ENCODE measurements around the gene SHISAL1. TPM values are rescaled to one million over a fixed set of nuclear protein-coding genes. Genes with fewer than 3 reads are reported as not detected.
A peak's percentile ranks its signal among the peaks of the same experiment; 100 is the strongest.

SHISAL1 gene
- total RNA-seq, 1 experiment from 2014 or later, result 2.4 TPM

DNA sequence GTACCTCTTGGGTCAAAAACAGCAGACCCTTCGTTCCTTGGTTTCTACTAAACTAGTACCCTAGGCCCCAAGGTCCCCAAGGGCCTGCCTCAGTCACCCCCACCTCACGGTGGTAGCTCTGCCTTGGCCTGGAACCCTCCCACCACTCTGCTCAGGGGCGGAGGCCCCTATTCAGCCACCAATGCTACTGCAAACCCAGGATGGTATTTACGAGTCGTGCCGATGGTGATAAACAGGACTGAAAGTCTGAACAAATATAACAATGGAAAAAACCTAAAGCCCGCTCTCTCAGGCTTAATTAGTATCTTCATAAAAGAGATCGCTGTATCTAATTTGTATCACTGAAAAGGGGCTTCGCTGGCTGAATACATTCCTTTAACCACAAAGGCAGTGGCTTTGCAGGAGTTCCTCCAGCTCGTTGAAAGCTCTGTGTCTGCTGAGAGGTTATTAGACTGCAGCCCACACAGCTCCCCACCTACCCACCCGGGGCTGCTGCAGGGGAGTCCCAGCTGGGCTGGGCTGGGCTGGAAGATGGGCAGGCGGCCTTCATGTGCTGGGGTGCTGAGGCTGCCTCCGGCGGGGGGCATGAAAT lies 15.2 kb downstream of the SHISAL1 start:
- Histone ChIP-seq H3K4me3 (no peak overlapping the region), H3K27me3 (replicated peaks) (no peaks in the 10 kb centered on the region), H3K27ac (no peak overlapping the region), H3K9me3 (replicated peaks) (no peaks in the 10 kb centered on the region), H3K4me1 (replicated peaks) (no peaks in the 10 kb centered on the region), H3K36me3 (no peaks in the 10 kb centered on the region)
- no peak for DNase-seq (ENCODE audit: low read depth in 1 of 2, low spot score in 2 of 2)

DNA sequence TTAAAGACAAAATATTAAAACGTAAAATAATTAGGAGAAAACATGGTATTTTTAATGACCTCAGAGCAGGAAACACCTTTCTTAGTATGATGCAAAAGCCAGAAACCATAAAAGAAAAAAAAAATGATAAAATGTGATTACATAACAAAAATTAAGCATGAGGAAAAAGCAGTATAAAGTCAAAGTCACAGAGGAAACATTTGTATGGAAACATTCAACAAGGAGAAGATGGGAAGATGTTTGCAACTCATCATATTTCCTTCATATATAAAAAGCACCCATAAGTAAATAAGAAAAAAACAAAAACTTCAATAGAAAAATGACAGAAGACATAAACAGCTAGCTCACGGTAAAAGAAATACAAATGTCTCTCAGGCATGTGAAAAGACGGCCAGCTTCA lies 17.3 kb downstream of the SHISAL1 start:
- Histone ChIP-seq H3K9me3 (replicated peaks) (no peaks in the 10 kb centered on the region), H3K27me3 (replicated peaks) (no peaks in the 10 kb centered on the region), H3K36me3 (no peaks in the 10 kb centered on the region), H3K4me1 (replicated peaks) (peaks cover 16% of the 10 kb centered on the region), H3K4me3 (no peak overlapping the region), H3K27ac (no peak overlapping the region)
- DNase-seq (ENCODE audit: low read depth in 1 of 2, low spot score in 2 of 2), result no peak

DNA sequence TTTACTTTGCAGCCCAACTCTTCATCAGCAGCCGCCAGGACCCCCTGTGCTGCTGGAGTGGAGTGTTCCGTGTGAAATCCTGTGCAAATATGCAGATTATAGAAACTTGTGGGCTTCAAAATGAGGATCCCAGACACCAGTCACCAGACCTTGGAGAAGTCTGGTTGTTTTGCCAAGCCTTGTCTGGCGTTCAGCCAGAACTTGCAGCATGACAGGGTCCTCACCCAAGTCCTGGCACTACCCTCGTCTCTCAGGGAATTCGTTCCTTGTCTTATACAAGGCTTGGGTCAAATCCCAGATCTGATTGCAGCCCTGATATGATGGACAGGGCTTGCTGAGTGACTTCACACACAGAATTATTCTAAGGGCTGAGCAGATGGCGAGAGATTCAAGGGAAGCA lies 18.9 kb downstream of the SHISAL1 start:
- H3K36me3 ChIP-seq, result no peaks in the 10 kb centered on the region
- no peaks in the 10 kb centered on the region for H3K27me3 ChIP-seq (replicated peaks)
- H3K27ac ChIP-seq, result no peak overlapping the region
- DNase-seq (ENCODE audit: low read depth in 1 of 2, low spot score in 2 of 2), result no peak
- H3K4me1 ChIP-seq (replicated peaks), result peaks cover 31% of the 10 kb centered on the region
- no peak overlapping the region for H3K4me3 ChIP-seq
- H3K9me3 ChIP-seq (replicated peaks), result no peaks in the 10 kb centered on the region

DNA sequence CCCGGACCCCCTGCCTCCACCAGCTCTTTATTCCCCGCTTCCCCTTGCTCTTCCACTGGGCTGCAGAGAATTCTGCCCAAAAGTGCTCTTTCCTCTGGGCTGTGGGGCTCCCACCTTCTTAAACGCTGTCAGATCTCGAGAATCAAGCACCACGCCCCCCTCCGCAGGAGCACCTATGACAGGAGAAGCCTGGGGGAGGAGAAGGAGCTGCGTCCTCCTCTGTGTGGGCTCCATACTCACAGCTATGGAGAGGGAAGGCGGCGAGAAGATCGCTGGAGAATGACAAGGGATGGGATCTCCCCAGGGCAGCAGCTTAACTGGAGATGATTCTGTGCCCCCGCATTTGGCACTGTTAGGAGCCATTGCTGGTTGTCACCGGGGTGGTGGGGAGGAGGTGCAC lies 19.7 kb downstream of the SHISAL1 start:
- Histone ChIP-seq H3K27me3 (replicated peaks) (no peaks in the 10 kb centered on the region), H3K4me3 (no peak overlapping the region), H3K27ac (no peak overlapping the region), H3K36me3 (no peaks in the 10 kb centered on the region), H3K9me3 (replicated peaks) (no peaks in the 10 kb centered on the region), H3K4me1 (replicated peaks) (peaks cover 33% of the 10 kb centered on the region)
- DNase-seq (ENCODE audit: low read depth in 1 of 2, low spot score in 2 of 2), result no peak

DNA sequence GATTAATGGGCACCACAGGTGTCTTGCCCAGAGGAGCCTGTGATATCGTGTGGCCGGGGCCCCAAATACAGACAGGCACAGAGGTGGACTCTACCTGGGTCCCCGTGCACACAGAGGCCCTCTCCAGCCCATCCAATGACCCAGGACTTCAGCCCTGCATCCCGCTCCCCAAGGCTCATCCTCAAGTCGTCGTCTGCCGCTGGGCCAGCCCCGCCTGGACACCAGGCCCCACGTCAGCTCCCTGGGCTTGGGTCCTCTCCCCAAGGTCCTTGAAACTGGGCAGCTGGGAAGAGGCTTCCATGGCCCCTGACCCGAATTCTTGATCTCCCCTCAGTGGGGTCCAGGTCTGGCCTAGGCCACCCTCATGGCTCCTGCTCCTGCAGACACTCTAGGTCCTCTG lies 20.2 kb downstream of the SHISAL1 start:
- no peaks in the 10 kb centered on the region for H3K27me3 ChIP-seq (replicated peaks)
- H3K36me3 ChIP-seq, result no peaks in the 10 kb centered on the region
- no peaks in the 10 kb centered on the region for H3K9me3 ChIP-seq (replicated peaks)
- DNase-seq (ENCODE audit: low read depth in 1 of 2, low spot score in 2 of 2), result no peak
- no peak overlapping the region for H3K27ac ChIP-seq
- H3K4me1 ChIP-seq (replicated peaks), result peaks cover 33% of the 10 kb centered on the region
- H3K4me3 ChIP-seq, result no peak overlapping the region

DNA sequence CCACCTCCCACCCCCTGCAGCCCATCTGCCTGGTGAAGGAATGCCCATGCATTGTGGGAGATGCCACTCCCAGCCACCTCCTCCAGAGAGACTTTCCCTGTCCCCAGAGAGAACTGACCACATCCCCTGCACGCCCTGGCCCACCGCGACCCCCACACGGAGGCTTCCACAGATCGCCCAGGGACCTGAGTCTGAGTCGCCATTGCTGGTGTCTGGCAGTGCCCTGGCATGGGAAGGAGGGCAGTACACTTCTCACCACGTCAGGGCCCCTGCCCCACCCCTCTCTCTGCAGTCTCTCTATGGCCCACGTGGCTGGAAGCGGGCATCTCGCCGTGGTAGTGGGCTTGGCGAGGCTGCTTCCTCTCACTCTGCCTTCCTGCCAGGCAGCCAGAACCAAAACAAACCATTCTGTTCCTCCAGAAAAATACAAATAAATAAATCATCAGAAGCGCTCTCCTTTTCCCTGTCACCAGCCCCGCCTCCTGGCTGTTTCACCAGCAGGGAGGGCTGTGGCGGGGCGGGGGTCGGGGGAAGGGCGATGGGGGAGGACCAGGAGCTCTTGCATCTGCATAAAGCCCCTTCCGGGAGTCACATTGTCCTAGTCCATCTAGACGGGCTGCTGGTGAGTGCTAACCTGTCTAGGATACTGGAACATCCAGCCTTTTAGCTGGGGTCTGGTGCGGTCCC lies 20.9 kb downstream of the SHISAL1 start:
- Histone ChIP-seq H3K36me3 (no peaks in the 10 kb centered on the region), H3K9me3 (replicated peaks) (no peaks in the 10 kb centered on the region), H3K4me3 (no peak overlapping the region), H3K4me1 (replicated peaks) (peaks cover 33% of the 10 kb centered on the region), H3K27me3 (replicated peaks) (no peaks in the 10 kb centered on the region), H3K27ac (no peak overlapping the region)
- DNase-seq (ENCODE audit: low read depth in 1 of 2, low spot score in 2 of 2), result peak in 1 of 2 experiments; percentile 16

DNA sequence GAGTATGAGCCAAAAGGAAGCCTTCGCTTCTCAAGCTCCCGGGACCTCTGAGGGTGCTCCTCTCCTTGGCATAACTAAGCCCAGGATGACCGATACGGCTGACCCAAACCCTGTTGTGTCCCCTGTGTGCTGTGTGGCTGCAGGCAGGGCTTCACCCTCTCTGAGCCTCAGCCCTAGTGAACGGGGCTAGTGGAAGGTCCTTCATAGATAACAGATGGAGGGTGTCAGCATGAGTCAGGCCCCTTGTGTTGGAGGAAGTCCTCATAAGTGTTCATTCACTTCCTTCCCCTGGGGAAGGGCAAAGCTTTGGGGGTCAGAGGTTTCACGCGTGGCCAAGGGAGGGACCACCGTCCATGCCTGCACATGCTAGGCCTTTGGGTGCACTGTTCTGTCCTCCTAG lies 21.5 kb downstream of the SHISAL1 start:
- DNase-seq (ENCODE audit: low read depth in 1 of 2, low spot score in 2 of 2), result no peak
- Histone ChIP-seq H3K36me3 (no peaks in the 10 kb centered on the region), H3K27ac (no peak overlapping the region), H3K27me3 (replicated peaks) (no peaks in the 10 kb centered on the region), H3K4me3 (no peak overlapping the region), H3K4me1 (replicated peaks) (peaks cover 33% of the 10 kb centered on the region), H3K9me3 (replicated peaks) (no peaks in the 10 kb centered on the region)

DNA sequence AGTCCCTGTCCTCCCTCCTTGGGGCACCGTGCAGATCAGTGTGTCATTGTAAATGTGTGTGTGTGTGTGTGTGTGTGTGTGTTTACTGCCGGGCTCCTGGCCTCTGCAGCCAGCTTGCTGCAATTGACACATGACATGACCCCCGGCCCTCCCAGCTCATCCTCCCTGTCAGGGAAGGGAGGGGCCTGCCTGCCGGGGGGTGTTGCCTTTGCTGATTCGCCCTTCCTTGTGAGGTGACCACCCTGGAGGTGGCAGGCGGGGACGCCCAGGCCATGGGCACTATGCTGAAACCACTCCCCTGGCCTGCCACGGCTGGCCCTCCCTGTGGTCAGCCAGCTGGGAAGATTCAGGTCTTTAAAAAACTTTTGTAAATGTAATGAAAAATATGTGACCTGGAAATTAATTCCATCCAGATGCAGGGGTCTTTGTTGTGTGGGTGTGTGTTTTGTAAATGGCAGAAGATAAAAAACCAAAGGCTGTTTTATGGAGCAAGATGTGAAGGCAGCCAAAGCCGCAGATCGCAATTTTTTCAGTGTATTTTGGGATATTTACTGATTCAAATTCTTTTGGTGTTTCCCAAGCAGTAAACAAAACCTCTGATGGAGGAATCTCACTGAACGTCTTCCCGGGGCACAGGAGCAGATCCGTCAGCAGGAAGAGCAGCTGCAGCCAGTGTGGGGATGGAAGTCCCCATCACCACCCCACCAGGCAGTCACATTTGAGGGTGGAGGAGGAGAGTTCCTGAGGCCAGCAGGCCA lies 23.2 kb downstream of the SHISAL1 start:
- Histone ChIP-seq H3K27ac (no peak overlapping the region), H3K4me1 (replicated peaks) (peaks cover 33% of the 10 kb centered on the region), H3K36me3 (no peaks in the 10 kb centered on the region), H3K4me3 (no peak overlapping the region), H3K9me3 (replicated peaks) (no peaks in the 10 kb centered on the region), H3K27me3 (replicated peaks) (no peaks in the 10 kb centered on the region)
- peak; percentile 78 to 81 for DNase-seq (ENCODE audit: low read depth in 1 of 2, low spot score in 2 of 2)

DNA sequence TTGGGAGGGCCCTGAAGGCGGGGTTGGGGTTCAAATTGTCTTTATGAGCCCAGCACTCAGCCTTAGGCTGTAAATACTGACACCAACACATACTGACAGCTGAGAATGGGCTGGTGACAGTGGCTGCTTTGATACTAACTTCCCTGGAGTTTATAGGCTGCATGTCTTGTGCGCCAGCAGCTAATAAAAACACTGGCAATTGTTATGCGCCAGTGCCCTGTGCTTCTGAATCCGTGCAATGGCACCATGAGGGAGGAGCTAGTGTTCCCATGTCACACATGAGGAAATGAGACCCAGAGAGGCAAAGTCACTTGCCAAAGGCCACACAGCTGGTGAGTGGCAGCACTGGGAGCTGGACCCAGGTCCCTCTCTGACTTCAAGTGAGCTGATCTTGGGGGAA lies 23.8 kb downstream of the SHISAL1 start:
- Histone ChIP-seq H3K27ac (no peak overlapping the region), H3K36me3 (no peaks in the 10 kb centered on the region), H3K4me3 (no peak overlapping the region), H3K27me3 (replicated peaks) (no peaks in the 10 kb centered on the region), H3K9me3 (replicated peaks) (no peaks in the 10 kb centered on the region), H3K4me1 (replicated peaks) (peaks cover 33% of the 10 kb centered on the region)
- no peak for DNase-seq (ENCODE audit: low read depth in 1 of 2, low spot score in 2 of 2)

DNA sequence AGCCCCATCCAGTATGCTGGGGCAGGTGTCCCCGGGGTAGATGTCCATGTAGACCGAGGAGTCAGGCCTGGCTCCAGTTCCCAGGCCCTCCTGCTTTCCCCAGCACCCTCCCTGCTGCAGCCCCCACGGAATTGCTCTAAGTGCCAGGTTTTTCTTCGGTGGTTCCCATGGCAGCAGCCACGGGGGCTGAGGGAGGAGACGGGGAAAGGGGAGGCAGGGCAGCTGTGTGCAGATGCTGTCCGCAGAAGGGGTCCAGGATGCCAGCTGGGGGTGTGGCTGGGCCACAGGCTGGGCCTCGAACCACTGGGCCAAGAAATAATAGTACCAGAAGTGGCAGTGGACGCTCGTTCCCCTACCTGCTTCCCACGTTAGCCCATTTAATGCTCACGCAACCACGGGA lies 25.0 kb downstream of the SHISAL1 start:
- Histone ChIP-seq H3K27ac (no peak overlapping the region), H3K27me3 (replicated peaks) (no peaks in the 10 kb centered on the region), H3K4me3 (no peak overlapping the region), H3K36me3 (no peaks in the 10 kb centered on the region), H3K9me3 (replicated peaks) (no peaks in the 10 kb centered on the region), H3K4me1 (replicated peaks) (peaks cover 33% of the 10 kb centered on the region)
- DNase-seq (ENCODE audit: low read depth in 1 of 2, low spot score in 2 of 2), result no peak

DNA sequence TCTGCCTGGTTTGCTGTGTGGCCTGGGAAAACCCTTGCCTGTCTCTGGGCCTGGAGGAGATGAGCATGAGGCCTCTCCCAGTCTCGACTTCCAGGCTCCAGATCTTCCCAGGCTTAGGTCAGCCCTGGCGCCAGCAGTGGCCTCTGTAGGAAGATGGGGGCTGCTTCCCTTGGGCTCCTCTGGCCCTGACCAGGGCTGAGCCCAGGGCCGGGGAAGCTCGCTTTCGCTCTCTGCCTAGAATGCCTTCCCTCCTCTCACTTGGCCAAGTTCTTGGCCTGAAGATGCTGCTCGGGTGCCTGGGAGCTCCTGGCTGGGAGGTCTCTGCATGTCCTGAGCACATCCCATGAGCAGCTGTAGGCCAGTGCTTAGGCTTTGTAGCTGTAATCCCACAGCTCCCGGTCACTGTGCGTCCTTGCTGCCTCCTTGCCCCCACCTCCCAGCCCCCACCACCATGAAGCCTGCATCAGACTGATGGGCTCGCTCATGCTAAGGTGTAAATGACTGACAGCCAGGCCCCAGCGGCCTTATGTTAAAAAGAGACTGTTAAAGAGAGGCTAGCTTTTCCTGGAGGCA lies 25.5 kb downstream of the SHISAL1 start:
- H3K27me3 ChIP-seq (replicated peaks), result no peaks in the 10 kb centered on the region
- no peaks in the 10 kb centered on the region for H3K9me3 ChIP-seq (replicated peaks)
- H3K27ac ChIP-seq, result no peak overlapping the region
- no peak for DNase-seq (ENCODE audit: low read depth in 1 of 2, low spot score in 2 of 2)
- peaks cover 33% of the 10 kb centered on the region for H3K4me1 ChIP-seq (replicated peaks)
- H3K36me3 ChIP-seq, result no peaks in the 10 kb centered on the region
- H3K4me3 ChIP-seq, result no peak overlapping the region

DNA sequence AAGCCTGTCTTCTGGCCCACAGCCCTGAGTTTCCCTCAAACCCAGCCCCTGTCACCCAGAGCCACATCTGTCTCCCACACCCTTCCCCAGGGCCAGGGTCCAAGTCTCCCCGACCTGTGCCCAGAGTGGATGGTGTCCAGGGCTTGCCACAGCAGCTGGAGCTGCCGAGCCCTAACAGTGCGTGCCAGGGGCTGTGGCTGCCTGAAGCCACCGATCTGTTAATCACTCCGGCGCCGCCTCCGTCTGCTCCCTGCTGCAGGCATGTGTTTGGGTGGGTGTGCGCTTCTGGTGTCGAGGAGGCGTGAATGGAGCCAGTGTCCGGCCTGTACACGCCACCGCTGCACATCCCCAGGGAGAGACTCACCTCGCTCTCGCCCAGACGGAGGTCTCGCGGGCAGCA lies 26.1 kb downstream of the SHISAL1 start:
- H3K27ac ChIP-seq, result no peak overlapping the region
- H3K27me3 ChIP-seq (replicated peaks), result no peaks in the 10 kb centered on the region
- H3K4me3 ChIP-seq, result no peak overlapping the region
- DNase-seq (ENCODE audit: low read depth in 1 of 2, low spot score in 2 of 2), result no peak
- no peaks in the 10 kb centered on the region for H3K36me3 ChIP-seq
- H3K9me3 ChIP-seq (replicated peaks), result no peaks in the 10 kb centered on the region
- H3K4me1 ChIP-seq (replicated peaks), result peaks cover 29% of the 10 kb centered on the region

DNA sequence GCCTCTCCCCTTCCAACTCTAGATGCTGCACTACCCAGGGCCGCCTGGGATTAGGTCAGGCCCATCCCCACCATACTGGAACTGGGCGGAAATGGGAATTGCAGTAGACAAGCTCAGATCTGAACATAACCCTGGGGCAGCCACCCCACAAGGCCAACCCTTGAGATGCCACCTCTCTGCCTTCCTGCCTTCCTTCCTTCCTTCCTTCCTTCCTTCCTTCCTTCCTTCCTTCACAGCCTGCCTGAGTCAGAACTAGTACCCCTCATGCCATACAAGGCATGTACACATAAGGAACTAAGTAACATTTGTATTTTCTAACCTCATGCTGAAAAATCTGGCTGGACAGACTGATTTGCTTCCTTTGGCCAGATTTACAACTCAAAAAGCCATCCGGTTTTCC lies 28.0 kb downstream of the SHISAL1 start:
- no peaks in the 10 kb centered on the region for H3K36me3 ChIP-seq
- H3K27ac ChIP-seq, result no peak overlapping the region
- no peak for DNase-seq (ENCODE audit: low read depth in 1 of 2, low spot score in 2 of 2)
- H3K27me3 ChIP-seq (replicated peaks), result no peaks in the 10 kb centered on the region
- no peaks in the 10 kb centered on the region for H3K9me3 ChIP-seq (replicated peaks)
- H3K4me1 ChIP-seq (replicated peaks), result peaks cover 10% of the 10 kb centered on the region
- H3K4me3 ChIP-seq, result no peak overlapping the region
